RWPE2 (cell line): ENCODE measurements around the gene ZMYND19.
"Not testable (repeated sequence)": the region's sequence is repeated elsewhere in the genome, so short reads cannot be mapped to it uniquely, and the experiment has no call there.

ENCODE experiments used
- ATAC-seq: fragments of 200-7000 bp; cut with Tn5 transposase; 3 replicates; pipeline ENCODE4 v1.9.1; 2021; ENCODE audit warnings: low read depth
- DNase-seq: peaks from one replicate; pipeline ENCODE4 v3.0.0-alpha.2; 2020; ENCODE audit warnings: low spot score
- H3K27ac ChIP-seq: fragments of 450-650 bp; 2 replicates; pipeline ENCODE4 v1.5.1; 2017; ENCODE audit warnings: mild to moderate bottlenecking; ENCODE audit not compliant: poor library complexity, severe bottlenecking
- H3K27me3 ChIP-seq: fragments of 250-450 bp; sonication (Bioruptor Pico); 2 replicates; pipeline ENCODE4 v1.5.1; 2021; ENCODE audit warnings: mild to moderate bottlenecking, moderate library complexity; ENCODE audit not compliant: insufficient read depth, poor library complexity, severe bottlenecking
- H3K36me3 ChIP-seq: fragments of 250-450 bp; sonication (Bioruptor Pico); 2 replicates; pipeline ENCODE4 v1.5.1; 2020; ENCODE audit warnings: low read depth, mild to moderate bottlenecking, moderate library complexity
- H3K4me1 ChIP-seq: fragments of 250-450 bp; sonication (Bioruptor Pico); 2 replicates; pipeline ENCODE4 v1.5.1; 2021; ENCODE audit warnings: mild to moderate bottlenecking, moderate library complexity; ENCODE audit not compliant: insufficient read depth, poor library complexity, severe bottlenecking
- H3K4me3 ChIP-seq: fragments of 250-450 bp; sonication (Bioruptor Pico); 2 replicates; pipeline ENCODE4 v1.5.1; 2021; ENCODE audit warnings: mild to moderate bottlenecking, moderate library complexity; ENCODE audit not compliant: severe bottlenecking
- H3K9me3 ChIP-seq: fragments of 250-450 bp; sonication (Bioruptor Pico); 2 replicates; pipeline ENCODE4 v1.5.1; 2021; ENCODE audit warnings: mild to moderate bottlenecking, moderate library complexity; ENCODE audit not compliant: severe bottlenecking
- CTCF ChIP-seq: fragments of 450-650 bp; IDR thresholded peaks from one replicate; pipeline ENCODE4 v1.5.1; 2017; ENCODE audit warnings: mild to moderate bottlenecking, moderate library complexity; ENCODE audit not compliant: poor library complexity, severe bottlenecking

Gene ZMYND19

GRCh38 chr9:137554349-137554748, 36.0 kb downstream of the ZMYND19 start:
- no peaks in the 10 kb centered on the region for H3K27me3 ChIP-seq
- no peak for TF ChIP-seq CTCF
- no peak overlapping the region for H3K4me3 ChIP-seq
- ATAC-seq (no peak), DNase-seq (no peak)
- peaks cover 62% of the 10 kb centered on the region for H3K36me3 ChIP-seq
- H3K27ac ChIP-seq = no peak overlapping the region
- H3K4me1 ChIP-seq = no peaks in the 10 kb centered on the region
- no peaks in the 10 kb centered on the region for H3K9me3 ChIP-seq

- not testable (repeated sequence) for H3K4me1 ChIP-seq, DNase-seq, H3K9me3 ChIP-seq, H3K27me3 ChIP-seq, H3K4me3 ChIP-seq, ATAC-seq, H3K27ac ChIP-seq
- peaks cover 55% of the 10 kb centered on the region for H3K36me3 ChIP-seq
Measured at GRCh38 chr9:137553654-137554053, 36.7 kb downstream of the ZMYND19 start.

GRCh38 chr9:137552022-137552768, 38.1 kb downstream of the ZMYND19 start:
- ATAC-seq = peak; percentile 35; the same call in 2 of the 3 replicates
- DNase-seq = no peak
- peak overlapping the region; percentile 50 for H3K27ac ChIP-seq
- H3K4me3 ChIP-seq = peak overlapping the region; percentile 96
- peaks cover 41% of the 10 kb centered on the region for H3K36me3 ChIP-seq
- H3K27me3 ChIP-seq = no peaks in the 10 kb centered on the region
- H3K4me1 ChIP-seq = no peaks in the 10 kb centered on the region
- no peak for TF ChIP-seq CTCF
- H3K9me3 ChIP-seq = no peaks in the 10 kb centered on the region

- ATAC-seq (peak; percentile 80), DNase-seq (peak; percentile 89)
Measured at GRCh38 chr9:137551264-137552021, 38.9 kb downstream of the ZMYND19 start, which contains the start of gene MRPL41. MRPL41 (plus strand) TSS chr9:137551879; CDS start chr9:137552082, 203 bp downstream.

GRCh38 chr9:137550958-137551263, 39.4 kb downstream of the ZMYND19 start:
- ATAC-seq, H3K4me1 ChIP-seq, H3K9me3 ChIP-seq, H3K27me3 ChIP-seq, DNase-seq: not testable (repeated sequence)
- Histone ChIP-seq H3K27ac (peak overlapping the region; percentile 50), H3K4me3 (peak overlapping the region; percentile 96), H3K36me3 (peaks cover 28% of the 10 kb centered on the region)

More at GRCh38 chr9:137551264-137552021, 38.9 kb downstream of the ZMYND19 start, which contains the start of gene MRPL41:
- H3K27me3 ChIP-seq = no peaks in the 10 kb centered on the region
- peak within 1 kb of the TSS; percentile 50 for H3K27ac ChIP-seq
- TF ChIP-seq CTCF = no peak
- peaks cover 33% of the 10 kb centered on the region for H3K36me3 ChIP-seq
- no peaks in the 10 kb centered on the region for H3K9me3 ChIP-seq
- H3K4me3 ChIP-seq = peak within 1 kb of the TSS; percentile 96
- no peaks in the 10 kb centered on the region for H3K4me1 ChIP-seq
